GM18498 (cell line): ENCODE data around the gene LRIT2.

Experiments
- ATAC-seq: cut with Tn5 transposase; IDR thresholded peaks from one replicate; pipeline ENCODE4 v1.9.1; 2021; ENCODE audit warnings: mild to moderate bottlenecking, moderate library complexity; ENCODE audit not compliant: unreplicated experiment

LRIT2 gene

DNA sequence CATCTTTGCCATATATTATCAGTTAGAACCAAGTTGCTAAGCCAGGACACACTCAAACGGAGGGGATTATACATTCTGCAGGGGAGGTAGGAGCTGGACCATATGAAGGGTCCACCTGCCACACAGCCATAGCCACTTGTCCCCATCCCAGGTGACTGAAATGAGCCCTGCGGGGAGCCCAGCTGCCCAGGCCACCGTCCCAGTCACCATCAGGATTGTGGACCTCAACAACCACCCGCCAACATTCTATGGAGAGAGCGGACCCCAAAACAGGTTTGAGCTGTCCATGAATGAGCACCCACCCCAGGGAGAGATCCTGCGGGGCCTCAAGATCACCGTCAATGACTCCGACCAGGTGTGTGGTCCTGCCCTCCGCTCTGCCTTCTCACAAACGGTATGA, 17.3 kb downstream of the LRIT2 start:
- ATAC-seq: no peak

DNA sequence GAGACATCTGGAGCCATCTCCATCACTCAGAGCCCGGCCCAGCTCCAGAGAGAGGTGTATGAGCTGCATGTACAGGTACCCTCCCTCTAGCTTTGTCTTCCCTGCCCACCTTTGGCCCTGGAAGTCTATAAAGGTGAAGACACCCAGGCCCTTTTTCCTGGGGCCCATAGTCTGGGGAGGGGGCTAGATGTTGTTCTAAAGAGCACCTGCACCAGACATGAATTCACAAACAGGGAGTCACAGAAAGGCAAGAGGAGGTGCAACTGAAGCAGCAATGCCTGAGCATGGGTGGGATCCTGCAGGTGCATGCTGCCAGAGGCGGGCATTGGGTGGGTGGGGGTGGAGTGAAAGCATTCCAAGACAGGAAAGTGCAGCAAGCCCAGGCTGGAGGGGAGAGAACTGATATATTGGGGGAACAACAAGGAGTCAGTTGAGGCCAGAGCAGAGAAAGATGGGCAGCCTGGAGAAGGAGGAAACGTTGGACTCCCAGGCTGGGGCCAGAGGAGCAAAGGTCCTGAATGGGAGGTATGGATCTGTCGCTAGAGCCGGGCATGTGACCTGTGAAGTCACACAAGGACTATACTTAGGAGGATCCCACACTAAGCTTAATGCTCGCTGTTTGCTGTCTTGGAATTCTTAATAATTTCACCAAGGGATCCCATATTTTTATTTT, 19.4 kb downstream of the LRIT2 start:
- ATAC-seq: no peak

DNA sequence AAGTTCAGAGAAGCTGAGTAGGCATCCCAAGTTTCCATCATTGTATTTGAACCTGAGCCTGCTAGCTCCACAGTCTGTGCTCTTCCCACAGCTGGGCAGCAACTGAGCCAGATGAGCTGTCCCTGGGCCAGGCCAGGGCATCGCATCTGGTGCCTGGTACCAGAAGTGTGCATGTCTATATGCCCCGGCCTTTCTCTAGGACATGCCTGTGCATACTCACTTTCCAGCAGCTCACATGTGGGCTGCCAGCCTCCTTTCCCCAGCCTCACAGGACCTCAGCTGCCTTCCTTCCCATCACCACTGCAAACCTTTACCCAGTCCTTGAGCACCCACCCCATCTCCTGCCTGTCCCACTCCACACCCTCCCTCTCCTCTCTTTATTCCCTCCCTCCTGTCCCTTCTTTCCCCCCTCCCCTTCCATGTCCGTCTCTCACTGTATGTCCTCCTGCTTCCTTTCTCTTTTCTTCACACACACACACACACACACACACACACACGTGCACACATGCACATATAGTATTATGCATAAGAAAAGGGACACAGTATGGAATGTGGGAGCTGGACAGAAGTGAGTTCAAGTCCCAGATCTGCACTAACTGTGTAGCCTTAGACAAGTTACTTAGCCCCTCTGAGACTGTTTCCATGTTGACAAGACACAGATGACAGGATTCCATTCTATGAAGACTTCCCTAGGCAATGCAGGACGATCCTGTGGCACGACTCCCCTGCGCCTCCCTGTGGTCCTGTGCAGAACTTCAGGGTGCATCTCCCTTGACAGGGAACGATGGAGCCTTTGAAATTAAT, 20.1 kb downstream of the LRIT2 start:
- ATAC-seq: peak; percentile 83

DNA sequence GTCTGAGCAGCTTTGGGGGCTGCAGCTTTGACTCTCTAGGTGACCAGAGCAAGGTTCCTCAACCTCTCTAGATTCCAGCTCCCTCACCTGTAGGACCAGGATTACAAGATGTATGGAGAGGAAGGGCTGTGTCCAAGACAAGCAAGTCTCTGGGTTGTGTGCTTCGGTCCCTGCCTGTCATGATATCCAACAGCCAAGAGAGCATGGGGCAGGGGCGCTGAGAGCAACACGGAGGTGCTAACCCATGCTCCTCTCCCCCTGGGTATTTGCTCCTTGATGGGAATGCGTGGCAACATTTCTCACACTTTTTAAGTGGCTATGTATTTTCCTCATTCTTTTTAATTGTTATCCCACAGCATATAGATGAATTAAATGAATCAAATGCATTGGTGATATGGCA, 20.7 kb downstream of the LRIT2 start:
- no peak for ATAC-seq

DNA sequence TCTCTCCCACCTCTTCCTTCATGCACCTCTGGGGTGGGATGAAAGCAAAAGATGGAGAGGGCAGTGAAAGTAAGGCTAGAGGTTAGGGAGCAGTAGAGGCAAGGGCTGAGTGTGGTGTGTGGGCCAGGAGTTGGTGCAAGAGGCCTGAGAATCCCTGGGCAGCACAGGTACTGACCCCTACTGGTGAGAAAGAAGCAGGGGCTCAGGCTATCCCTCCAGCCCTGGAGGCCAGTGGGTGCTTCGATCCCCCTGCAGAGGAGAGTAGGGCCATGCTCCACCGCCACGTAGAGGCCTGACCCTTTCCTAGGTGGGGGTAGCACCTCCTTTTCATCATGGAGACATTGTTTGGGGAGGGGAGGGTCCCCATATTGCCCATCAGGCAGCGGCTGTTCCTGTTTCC, 21.2 kb downstream of the LRIT2 start:
- ATAC-seq: peak; percentile 61

DNA sequence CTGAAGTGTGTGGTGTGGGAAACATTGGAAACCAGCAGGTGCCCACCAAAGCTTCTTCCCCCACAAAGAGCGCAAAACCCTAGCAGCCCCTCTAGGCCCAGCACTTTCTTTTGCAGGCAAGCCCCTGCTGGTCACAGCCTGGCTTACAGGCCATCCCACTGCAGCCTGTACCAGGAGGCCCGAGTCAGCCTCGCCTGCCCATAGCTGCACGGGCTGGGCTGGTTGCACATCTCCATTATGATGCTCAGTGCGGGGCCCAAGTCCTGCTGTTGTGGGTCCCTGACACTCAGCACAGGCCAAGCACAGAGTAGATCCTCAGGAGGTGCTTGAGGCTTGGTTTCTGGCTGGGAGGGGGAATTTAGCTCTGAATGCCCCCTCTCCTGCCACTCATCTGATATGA, 23.0 kb downstream of the LRIT2 start:
- ATAC-seq: no peak

DNA sequence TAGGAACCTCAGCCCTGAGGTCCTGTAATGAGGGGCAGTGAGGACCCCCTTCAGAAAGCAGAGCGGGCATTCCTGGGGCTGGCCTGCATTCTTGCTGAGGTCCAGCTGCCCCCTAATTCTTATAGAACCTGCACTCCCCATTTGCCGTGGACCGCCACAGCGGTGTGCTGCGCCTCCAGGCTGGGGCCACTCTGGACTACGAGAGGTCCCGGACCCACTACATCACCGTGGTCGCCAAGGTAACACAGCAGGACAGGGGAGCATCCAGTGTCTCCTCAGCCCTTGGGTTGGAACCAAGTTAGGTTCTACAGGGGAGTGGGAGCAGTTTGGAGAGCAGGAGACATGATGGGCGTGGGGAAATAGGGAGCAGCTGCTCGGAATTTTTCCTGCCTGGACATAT, 23.7 kb downstream of the LRIT2 start:
- ATAC-seq: no peak

DNA sequence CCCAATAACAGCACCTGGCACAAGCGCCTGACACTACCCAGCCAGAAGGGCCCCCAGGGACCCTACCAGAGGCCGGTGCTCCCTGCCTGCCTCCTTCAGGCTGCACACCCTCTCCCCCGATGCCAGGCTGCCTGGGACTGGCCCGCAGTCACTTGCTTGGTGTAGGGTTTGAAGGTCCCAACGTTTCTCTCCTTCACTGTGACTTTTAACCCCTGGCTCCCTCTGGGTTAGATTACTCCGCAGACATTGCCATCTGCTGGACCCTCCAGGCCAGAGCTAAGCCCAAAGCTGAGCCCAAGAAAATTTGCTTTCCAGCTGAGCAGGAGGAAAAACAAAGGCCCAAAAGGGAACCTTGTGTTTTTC, 24.1 kb downstream of the LRIT2 start:
- ATAC-seq: no peak

DNA sequence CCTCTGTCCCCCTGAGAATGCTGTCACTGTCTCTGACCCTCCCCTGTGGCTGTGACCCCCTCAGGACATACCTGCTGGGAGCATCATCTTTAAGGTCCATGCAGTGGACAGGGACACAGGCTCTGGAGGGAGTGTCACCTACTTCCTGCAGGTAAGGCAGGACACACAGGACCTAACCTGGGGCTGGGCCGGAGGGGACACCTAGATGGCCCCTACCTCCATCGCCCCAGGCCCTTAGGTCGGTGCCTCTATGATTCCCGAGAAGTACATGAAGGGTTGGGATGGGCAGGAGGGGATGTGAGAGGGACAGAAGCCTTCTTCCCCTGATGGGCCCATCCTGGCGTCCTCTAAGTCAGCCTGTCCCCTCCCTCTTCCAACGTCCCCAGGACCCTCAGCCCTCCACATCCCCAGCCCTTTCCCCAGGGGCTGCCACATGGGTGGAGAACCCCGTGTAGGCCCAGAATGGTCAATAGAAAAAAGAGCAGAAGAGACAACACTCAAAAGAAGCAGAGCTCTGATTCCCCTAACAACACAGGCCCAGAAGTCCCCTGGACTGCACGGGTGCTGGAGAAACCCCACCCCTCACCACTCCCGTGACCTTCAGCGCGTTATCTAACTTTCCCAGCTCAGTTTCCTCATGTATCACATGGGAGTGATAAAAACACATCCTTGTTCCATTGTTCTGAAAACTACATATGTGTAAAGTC, 24.7 kb downstream of the LRIT2 start:
- ATAC-seq: no peak

DNA sequence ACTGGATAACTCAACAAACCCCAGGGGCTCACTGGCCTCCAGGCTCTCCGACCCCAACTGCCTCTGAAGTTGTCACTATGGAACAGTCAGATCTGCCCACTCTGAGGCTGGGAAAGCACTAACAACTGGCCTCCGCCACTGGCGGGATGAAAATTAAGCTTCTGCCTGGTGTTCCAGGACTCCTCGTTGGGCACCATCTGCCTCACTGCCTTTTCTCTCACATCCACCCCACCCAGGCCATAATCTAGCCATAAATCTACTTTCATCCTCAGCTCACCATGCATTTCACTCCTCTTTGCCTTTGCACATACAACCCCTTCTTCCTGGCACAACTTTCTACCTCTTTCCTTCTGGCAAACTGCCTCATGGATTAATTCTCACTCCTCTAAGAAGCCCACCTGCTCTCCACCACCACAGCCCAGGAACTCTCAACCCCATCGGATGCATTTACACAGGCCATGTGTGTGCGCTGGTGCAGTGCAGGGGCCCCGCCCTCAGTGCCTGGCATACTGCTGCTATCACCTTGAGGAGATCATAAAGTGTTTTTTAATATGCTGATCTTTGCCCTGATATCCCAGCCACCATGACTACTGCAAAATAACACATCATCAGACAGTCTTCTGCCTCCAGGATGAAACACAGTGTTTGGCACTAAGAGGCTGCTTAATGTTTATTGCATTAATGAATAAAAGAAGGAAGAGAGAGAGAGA, 27.0 kb downstream of the LRIT2 start:
- ATAC-seq: no peak

DNA sequence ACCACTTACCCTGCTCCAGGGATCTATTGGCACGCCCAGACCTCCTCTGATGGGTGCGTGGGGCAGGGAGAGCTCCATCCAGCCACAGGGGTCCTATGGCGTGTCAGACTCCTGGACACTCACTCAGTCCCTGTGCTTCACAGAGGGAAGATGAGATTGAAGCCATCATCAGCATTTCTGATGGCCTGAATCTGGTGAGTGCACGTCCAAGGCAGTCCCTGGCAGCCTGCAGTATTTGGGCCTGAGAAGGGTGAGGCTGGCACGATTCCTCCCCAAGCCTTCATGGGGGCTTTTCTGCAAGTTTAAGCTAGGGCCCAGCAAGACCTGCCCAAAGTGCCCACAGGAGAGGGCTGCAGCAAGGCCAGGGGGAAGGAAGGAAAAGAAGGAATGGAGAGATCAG, 27.7 kb downstream of the LRIT2 start:
- no peak for ATAC-seq

DNA sequence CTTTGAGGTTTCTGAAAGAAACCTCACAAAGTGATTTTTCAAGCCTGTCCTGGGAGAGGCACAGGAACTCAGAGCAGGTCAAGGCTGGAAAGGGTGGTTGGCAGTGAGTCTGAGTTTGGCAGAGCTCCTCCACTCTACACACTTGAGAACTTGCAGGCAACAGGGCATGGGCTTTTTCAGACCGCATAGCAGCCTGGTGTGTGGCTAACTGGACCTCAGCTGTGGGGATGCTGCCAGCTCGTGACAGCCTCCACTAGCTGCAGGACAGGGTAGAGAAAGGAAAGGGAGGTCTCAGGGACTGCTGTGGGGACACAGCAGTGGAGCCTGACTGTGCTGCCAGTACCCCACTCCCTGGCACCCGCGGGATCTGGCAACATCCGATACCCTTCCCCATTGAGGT, 28.4 kb downstream of the LRIT2 start:
- no peak for ATAC-seq

DNA sequence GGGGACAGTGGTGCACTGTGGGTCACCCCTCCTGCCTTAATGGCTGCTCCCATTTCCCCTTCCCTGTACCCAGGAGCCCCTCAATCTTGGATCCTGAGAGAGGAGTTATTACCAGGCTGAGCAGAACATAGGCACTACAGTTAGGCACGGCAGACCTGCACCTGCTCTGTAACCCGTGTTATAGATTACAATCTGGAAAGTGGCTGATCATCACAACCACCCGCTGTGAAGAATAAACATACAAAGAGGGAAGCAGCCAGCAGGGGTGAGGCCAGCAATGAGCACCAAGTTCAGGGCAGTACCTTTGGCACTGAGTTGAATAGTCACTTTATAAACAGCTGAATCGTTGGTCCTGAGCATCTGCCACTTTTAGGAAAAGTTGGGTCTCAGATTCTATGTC, 29.3 kb downstream of the LRIT2 start:
- no peak for ATAC-seq

DNA sequence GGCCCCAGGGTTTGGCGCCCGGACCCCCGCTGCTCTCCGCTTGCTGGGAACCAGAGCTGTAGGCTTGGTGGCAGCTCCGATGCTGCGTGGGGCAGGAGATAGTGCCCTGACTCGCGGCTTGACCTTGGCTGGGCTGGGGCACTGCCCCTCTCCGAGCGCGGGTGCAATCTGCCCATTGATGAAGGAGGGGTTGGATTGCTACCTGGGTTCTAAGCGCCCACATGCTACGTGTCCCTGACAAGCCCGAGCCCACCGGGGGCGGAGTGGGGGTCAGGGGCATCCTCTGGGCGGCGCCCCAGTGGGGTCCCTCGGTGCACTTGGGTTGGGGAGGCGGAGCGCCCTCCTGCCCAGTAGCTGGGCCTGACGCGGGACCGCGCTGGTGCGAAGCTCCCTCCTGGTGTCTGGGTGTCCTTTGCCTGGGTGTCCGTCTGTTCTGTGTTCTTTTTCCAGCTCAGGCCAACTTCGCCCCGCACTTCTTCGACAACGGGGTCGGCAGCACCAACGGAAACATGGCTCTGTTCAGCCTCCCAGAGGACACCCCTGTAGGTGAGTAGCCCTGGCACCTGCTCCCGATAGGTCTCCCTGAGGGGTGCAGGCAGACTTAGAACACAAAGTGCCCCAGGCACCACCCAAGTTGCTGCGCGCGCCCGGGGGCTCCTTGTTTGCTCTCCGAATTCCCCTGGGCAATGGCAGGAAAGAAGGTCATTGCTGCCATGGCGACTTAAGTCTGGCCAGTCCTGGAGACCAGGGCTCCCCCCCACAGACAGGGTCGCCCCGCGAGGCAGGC, 30.1 kb downstream of the LRIT2 start:
- peak; percentile 4 for ATAC-seq

DNA sequence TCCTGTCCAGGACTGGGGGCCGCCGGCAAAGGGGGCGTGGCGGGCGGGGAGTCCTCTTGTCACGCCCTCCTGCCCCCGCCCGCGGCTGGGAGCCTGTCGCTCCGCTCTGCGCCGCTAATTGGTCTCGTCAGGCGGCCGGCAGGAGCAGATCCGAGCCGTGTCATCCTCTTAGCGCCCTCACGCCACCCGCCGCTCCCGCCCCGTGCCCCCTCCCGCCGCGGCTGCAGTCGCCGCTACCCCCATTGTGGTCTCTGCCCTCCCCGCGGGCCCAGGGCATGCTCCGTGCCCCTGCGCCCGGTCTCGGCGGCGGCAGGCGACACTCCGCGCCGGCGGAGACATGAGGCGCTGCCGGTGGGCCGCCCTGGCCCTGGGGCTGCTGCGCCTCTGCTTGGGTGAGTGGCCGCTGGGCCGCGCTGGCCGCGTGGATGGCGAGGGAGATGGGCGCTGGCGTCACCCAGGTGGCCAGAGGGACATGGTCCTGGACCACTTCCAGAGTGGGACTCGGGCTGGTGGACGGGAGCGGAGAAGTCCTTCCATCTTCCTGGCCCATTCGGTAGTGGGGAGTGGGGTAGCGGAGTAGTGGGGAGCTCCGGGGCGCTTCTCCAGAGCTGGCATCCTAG, 30.8 kb downstream of the LRIT2 start, which contains the start of gene CDHR1:
TSS of gene CDHR1 (plus strand) at position 114 of the 620 bp plus-strand sequence. CDS start at position 338, 224 bp downstream.
- peak; percentile 87 for ATAC-seq

DNA sequence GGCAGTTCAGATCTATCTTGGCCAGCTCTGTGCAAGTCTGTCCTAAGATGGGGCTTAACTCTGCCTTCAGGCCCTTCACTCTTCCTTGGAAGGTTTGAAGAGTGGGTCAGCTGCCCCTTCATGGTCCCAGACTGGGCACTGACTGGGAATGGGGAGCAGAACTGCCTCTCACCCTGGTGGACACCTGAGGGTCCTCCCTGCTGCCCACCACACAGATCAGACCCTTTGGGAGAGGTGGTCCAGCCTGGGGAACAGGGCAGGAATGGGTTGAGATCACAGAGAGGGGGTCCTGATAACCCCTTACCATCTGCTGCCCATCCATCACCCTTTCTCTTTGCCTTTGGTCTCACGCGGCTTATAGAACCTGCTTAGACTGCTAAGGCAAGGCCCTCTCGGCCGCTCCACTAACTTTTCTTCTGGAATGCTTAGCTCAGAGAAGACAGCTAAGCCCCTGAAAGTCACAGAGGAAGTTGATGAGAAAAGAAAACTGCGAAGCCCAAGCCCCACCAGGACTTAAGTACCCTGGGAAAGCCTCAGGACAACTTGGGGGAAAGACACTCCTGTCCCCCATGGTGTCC, 31.4 kb downstream of the LRIT2 start:
- no peak for ATAC-seq

DNA sequence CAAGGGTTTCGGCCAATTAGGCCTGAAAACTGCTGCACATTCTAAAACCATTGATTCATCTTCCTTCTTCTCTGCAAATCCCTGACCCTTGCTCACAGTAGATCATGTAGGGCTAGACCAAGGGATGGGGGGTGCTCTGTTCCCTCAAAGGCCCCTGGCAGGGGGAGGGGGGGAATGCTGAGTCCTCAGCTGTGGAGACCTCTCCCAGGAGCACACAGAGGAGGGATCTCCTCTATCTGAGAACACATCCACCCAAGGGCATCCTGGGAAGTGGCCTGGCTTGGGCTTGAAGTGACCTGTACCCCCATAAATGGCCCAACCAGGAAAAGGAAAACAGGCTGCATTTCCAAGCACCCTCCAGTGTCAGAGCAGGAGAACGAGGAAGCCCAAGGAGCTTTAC, 32.0 kb downstream of the LRIT2 start:
- no peak for ATAC-seq

DNA sequence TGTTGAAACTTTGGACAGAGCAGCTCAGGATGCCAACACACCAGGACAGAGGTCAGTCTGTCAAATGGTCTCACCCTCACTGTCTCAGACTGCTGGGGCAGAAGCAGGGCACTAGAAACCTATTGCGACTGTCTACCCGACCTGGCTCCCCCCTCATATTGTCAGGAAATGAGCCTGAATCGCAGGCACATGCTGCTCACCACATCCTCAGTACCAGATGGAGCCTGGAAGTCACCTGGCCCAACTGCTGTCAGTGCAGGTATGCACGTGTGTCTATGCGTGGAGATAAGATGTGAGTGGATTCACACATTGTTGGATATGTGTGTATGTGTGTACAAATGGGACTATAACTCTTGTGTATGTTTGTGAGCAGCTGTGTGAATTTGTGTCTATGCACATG, 34.2 kb downstream of the LRIT2 start:
- ATAC-seq: no peak

DNA sequence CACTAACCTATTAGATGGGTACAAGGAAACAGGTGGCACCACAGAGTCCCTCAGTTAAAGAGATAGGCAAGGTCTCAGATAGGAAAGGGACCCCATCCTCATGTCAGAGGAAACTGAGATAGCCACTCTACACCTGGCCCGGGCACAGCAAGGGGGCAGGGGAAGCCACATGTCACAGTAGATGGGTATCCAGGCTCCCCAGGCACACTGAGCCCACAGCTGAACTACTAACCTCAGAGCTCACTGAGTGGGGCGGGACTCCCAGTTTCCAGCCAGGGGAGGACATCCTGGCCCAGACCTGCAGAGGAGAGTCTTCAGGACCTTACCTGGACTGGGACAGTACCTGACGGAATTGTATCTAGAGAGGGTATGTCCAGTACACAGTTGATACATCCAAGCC, 34.7 kb downstream of the LRIT2 start:
- ATAC-seq: no peak

DNA sequence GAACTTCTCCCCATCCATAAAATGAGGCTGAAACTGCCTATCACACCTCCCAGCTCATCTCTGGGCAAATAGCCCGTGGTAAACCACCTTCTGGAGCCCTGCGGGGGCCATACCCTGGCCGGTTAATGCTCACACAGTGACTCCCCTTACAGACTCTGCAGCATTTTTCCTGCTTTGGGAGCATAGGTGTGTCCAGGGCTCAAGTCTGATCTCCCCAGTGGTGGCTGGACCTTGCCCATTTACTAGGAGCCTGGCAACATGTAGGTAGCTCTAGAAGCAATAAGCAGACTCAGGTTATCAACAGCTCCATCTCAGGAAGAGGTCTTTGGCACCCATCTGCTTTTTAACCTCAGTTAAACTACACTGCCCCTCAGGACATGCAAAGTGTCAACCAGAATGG, 36.5 kb downstream of the LRIT2 start:
- no peak for ATAC-seq
